ENCODE data around the gene FPR1.
A peak's percentile ranks its signal among the peaks of the same experiment; 100 is the strongest.
"Not testable (repeated sequence)": the region's sequence is repeated elsewhere in the genome, so short reads cannot be mapped to it uniquely, and the experiment has no call there.

Gene FPR1

GRCh38 chr19:51779181-51779580, 27.5 kb upstream of the FPR1 start:
- DNase-seq, result no peak

GRCh38 chr19:51777570-51778462, 26.1 kb upstream of the FPR1 start:
- DNase-seq, result peak; percentile 57

- DNase-seq, result not testable (repeated sequence)
These were observed 24.9 kb upstream of the FPR1 start for GRCh38 chr19:51776561-51776960.

- DNase-seq, result no peak
These were observed 21.3 kb upstream of the FPR1 start for GRCh38 chr19:51772977-51773376.

- no peak for DNase-seq
These were observed 19.9 kb upstream of the FPR1 start for GRCh38 chr19:51771376-51772130.

- no peak for DNase-seq
These were observed 14.8 kb upstream of the FPR1 start for GRCh38 chr19:51766461-51766860.

- no peak for DNase-seq
These were observed 13.4 kb upstream of the FPR1 start for GRCh38 chr19:51765086-51765485.

GRCh38 chr19:51761696-51762095, 10.0 kb upstream of the FPR1 start:
- no peak for DNase-seq

- no peak for DNase-seq
These were observed 9.1 kb upstream of the FPR1 start, which contains the start of gene FPR2 for GRCh38 chr19:51760697-51761356. TSS of gene FPR2 (plus strand) at chr19:51761180. CDS start at chr19:51768659, 7,479 bp downstream.

GRCh38 chr19:51755571-51755970, 3.9 kb upstream of the FPR1 start:
- no peak for DNase-seq

- DNase-seq, result no peak
These were observed 3.1 kb upstream of the FPR1 start for GRCh38 chr19:51754770-51755169.

- DNase-seq, result no peak
These were observed 2.4 kb upstream of the FPR1 start for GRCh38 chr19:51754109-51754508.

GRCh38 chr19:51750400-51751094, 1.1 kb downstream of the FPR1 start:
- DNase-seq, result no peak

GRCh38 chr19:51749979-51750378, 1.7 kb downstream of the FPR1 start:
- DNase-seq, result no peak

GRCh38 chr19:51746731-51747130, 4.9 kb downstream of the FPR1 start:
- no peak for DNase-seq

- DNase-seq, result no peak
These were observed 8.3 kb downstream of the FPR1 start for GRCh38 chr19:51743405-51743804.

GRCh38 chr19:51742789-51743188, 8.9 kb downstream of the FPR1 start:
- no peak for DNase-seq

GRCh38 chr19:51740356-51740755, 11.3 kb downstream of the FPR1 start:
- no peak for DNase-seq

GRCh38 chr19:51739466-51740213, 12.0 kb downstream of the FPR1 start:
- no peak for DNase-seq

- not testable (repeated sequence) for DNase-seq
These were observed 13.2 kb downstream of the FPR1 start for GRCh38 chr19:51738523-51738922.

GRCh38 chr19:51737924-51738323, 13.8 kb downstream of the FPR1 start:
- DNase-seq, result no peak

GRCh38 chr19:51737389-51737788, 14.3 kb downstream of the FPR1 start:
- DNase-seq, result no peak
